Lung (tissue), 13 donors: ENCODE measurements around the gene ADAMTS17. TPM values are rescaled to one million over a fixed set of nuclear protein-coding genes. Genes with fewer than 3 reads are reported as not detected.

ENCODE experiments used
- ATAC-seq: fragments of 200-7000 bp; cut with Tn5 transposase; one replicate; pipeline ENCODE4 v1.9.1; 2020; ENCODE audit warnings: moderate number of reproducible peaks; ENCODE audit not compliant: insufficient read depth, low FRiP score
- DNase-seq, 3 donors: peaks; one replicate each; pipeline ENCODE4 v3.0.0-alpha.2; 2013 to 2017
- H3K27ac ChIP-seq, 2 donors: one replicate each; pipeline ENCODE4 v1.5.1; 2013; ENCODE audit warnings: mild to moderate bottlenecking in 2 of 2, moderate library complexity in 2 of 2, control low read depth in 1 of 2, inconsistent platforms in 1 of 2, low read depth in 1 of 2, low read length in 1 of 2
- H3K27me3 ChIP-seq, 3 donors: one replicate each; pipeline ENCODE4 v1.5.1; 2013; ENCODE audit warnings: low read length in 2 of 3; ENCODE audit not compliant: control insufficient read depth in 3 of 3, insufficient read depth in 3 of 3
- H3K36me3 ChIP-seq, 4 donors: one replicate each; pipeline ENCODE4 v1.5.1; 2013; ENCODE audit warnings: low read length in 4 of 4, mild to moderate bottlenecking in 1 of 4, moderate library complexity in 1 of 4; ENCODE audit not compliant: control insufficient read depth in 4 of 4, insufficient read depth in 4 of 4
- H3K4me1 ChIP-seq, 5 donors: one replicate each; pipeline ENCODE4 v1.5.1; 2013; ENCODE audit warnings: low read length in 5 of 5, mild to moderate bottlenecking in 2 of 5, moderate library complexity in 1 of 5; ENCODE audit not compliant: control insufficient read depth in 5 of 5, insufficient read depth in 5 of 5
- H3K4me3 ChIP-seq: one replicate; pipeline ENCODE4 v1.5.1; 2013; ENCODE audit warnings: mild to moderate bottlenecking, control low read depth, moderate library complexity
- H3K9ac ChIP-seq, 2 donors: one replicate each; pipeline ENCODE4 v1.5.1; 2013; ENCODE audit warnings: low read length in 2 of 2, control low read depth in 1 of 2; ENCODE audit not compliant: insufficient read depth in 1 of 2
- H3K9me3 ChIP-seq, 4 donors: one replicate each; pipeline ENCODE4 v1.5.1; 2013; ENCODE audit warnings: low read length in 3 of 4, mild to moderate bottlenecking in 1 of 4, moderate library complexity in 1 of 4; ENCODE audit not compliant: control insufficient read depth in 4 of 4, insufficient read depth in 3 of 4
- WGBS, 2 donors: extraction: QIAGEN DNeasy Blood & Tissue Kit; methylation state at CpG; one replicate each; pipeline ENCODE4 v1.1.7; 2013; 5-methylcytosine and 5-hydroxymethylcytosine counted together
- polyA plus RNA-seq, 2 donors: library from polyadenylated mRNA; stranded (reverse); fragments of 200-250 nt; gene quantifications; one replicate each; pipeline ENCODE4 v1.2.1, GENCODE V29; 2013
- small RNA-seq: library from RNA; depleted of rRNA; stranded (forward); fragments of <200 nt; gene quantifications from one replicate; pipeline ENCODE3, GENCODE V24; 2014; ENCODE audit warnings: low replicate concordance
- total RNA-seq, 2 donors: library from RNA; depleted of rRNA in 1 of 2; stranded (reverse); fragments of >200 nt in 1 of 2; gene quantifications; one replicate each; pipeline ENCODE4 v1.2.1, GENCODE V29; 2014 to 2021
- TF ChIP-seq, protein P1 (sequence below): IDR thresholded peaks from 2 replicates; pipeline ENCODE4 v1.5.1; 2012; ENCODE audit warnings: mild to moderate bottlenecking; ENCODE audit errors: control extremely low read depth, extremely low read depth
- donor health status: control.
- donor health status: control.
- donor health status: Bipolar disorder and iron deficiency.
- donor health status: healthy.
- donor health status: DM: yes; HTN: yes; CAD: no.

ADAMTS17 gene
- total and polyA plus RNA-seq, 4 donors, result 0.47 to 6.6 (median 2.2) TPM

DNA sequence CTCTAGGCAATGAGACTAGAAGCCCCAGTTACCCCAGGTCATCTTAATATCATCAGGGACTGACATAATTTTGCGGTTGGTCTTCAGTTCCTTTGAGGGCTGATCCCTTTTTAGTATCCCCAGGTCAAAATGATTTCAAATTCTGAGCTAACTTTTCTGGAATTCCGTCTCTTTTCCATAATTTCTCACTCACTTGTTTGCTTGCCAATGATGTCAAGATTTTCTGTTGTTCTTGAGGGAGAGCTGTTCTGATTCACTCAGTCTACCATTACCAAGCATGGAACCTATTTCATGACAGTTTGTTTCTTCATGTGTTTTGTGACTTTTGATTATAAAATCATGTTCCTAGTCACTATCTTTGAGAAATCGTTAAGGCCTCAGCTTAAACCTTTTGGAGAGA lies 418.1 kb downstream of the ADAMTS17 start:
- H3K9ac ChIP-seq, result no peak overlapping the region
- WGBS, 2 donors, result 73 to 81% methylated on average over 3 of the region's 3 CpGs
- DNase-seq, result no peak
- peaks cover 0 to 5% (median 0%) of the 10 kb centered on the region in 5 donors for H3K4me1 ChIP-seq
- no peak for ATAC-seq
- H3K36me3 ChIP-seq, result no peaks in the 10 kb centered on the region
- peaks cover 0 to 8% (median 3%) of the 10 kb centered on the region in 3 donors for H3K27me3 ChIP-seq
- H3K27ac ChIP-seq, result no peak overlapping the region
- TF ChIP-seq, protein P1, sequence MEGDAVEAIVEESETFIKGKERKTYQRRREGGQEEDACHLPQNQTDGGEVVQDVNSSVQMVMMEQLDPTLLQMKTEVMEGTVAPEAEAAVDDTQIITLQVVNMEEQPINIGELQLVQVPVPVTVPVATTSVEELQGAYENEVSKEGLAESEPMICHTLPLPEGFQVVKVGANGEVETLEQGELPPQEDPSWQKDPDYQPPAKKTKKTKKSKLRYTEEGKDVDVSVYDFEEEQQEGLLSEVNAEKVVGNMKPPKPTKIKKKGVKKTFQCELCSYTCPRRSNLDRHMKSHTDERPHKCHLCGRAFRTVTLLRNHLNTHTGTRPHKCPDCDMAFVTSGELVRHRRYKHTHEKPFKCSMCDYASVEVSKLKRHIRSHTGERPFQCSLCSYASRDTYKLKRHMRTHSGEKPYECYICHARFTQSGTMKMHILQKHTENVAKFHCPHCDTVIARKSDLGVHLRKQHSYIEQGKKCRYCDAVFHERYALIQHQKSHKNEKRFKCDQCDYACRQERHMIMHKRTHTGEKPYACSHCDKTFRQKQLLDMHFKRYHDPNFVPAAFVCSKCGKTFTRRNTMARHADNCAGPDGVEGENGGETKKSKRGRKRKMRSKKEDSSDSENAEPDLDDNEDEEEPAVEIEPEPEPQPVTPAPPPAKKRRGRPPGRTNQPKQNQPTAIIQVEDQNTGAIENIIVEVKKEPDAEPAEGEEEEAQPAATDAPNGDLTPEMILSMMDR, result no peak
- H3K9me3 ChIP-seq, result no peaks in the 10 kb centered on the region
- H3K4me3 ChIP-seq, result no peak overlapping the region

Small RNAs within 50 kb of the gene (small RNA-seq; reads per million reads assigned to genes)
- not detected for gene RNA5SP402

Other genes starting within 250 kb of the ADAMTS17 start
- under 1 TPM in 1 of 2 donors, not detected in 1; 0.23 TPM for gene CERS3, start 187.0 kb upstream of the ADAMTS17 start, total RNA-seq
- gene CERS3, start 187.0 kb upstream of the ADAMTS17 start, polyA plus RNA-seq, result under 1 TPM; 0.10 to 0.12 TPM